Measurements from ENCODE around the gene GLIPR2.
"Not testable (repeated sequence)": the region's sequence is repeated elsewhere in the genome, so short reads cannot be mapped to it uniquely, and the experiment has no call there.

GLIPR2 gene

DNA sequence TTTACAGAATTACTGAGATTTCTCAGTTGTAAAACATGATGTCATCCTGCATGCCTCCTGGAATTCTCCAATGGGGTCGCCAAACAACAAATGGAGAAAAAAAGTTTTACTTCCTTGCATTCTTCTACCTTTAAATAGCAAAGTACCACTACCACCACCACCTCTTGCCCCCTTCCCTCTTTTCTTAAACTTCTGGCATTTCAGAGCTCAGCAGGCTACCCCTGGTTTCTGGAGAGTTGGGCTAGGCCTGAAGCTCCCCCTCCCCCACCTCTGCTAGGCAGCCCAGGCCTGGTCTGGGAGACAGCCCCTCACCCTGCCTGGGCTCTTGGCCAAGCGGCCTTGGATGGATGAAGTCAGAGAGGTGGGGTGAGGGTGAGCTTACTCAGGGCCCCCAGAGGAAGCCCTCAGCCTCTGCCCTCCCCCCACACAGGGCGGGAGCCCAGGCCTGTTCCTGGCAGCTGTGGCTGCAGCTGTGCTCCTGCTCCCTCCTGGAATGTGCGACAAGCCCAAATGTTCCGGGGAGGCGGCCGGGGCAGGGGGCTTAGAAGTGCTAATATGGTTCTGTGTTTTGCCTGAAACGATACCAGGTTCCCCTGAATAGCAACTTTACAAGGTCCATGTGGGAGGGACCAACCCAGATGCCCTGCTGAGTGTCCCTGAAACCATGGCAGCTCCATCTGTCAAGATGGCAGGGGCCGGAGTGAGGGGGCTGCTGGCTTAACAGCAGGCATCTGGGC, 26.7 kb downstream of the GLIPR2 start:
- in situ Hi-C loops (cut with HindIII; ENCODE audit: low sequenced_read_pairs): no loop called here

DNA sequence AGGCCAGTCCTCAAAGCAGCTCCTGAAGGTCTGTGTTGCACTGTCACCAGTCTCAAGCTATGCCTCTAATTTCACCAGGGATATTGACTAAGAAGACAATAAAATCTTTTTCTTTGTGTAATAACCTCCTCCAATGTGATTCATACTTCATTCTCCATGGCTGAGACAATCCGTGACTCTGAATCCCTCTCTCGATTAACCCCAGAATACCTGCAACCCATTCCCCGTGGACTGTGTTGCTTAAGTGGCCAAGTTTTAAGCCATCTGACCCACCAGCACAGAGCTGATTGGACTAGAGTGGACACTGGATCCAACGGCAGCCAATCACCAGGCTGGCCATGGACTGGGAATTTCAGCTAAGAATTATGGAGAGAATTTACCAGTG, 27.2 kb downstream of the GLIPR2 start:
- in situ Hi-C loops (cut with HindIII; ENCODE audit: low sequenced_read_pairs): no loop called here

DNA sequence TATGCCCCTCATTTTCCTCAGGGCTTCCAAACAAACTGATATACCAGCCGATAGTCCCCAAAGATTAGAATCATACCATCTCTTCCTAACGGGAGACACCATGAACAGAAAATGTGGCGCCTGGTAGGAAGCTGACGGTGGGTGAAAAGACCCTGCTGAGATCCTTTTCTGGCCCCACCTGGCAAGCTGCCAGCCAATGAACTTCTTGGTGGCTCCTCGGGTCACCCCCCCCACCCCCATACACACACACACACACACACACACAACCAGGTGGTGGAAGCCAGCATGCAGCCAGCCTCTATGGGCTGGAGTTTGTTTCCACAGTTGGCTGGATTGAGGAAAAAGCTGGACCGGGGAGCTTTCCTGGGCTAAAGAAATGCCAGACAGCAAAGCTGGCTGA, 27.8 kb downstream of the GLIPR2 start:
- in situ Hi-C loops (cut with HindIII; ENCODE audit: low sequenced_read_pairs): no loop called here

GRCh38 chr9:36164989-36165388, 28.5 kb downstream of the GLIPR2 start:
- in situ Hi-C loops (cut with HindIII; ENCODE audit: low sequenced_read_pairs): no loop called here

- in situ Hi-C loops (cut with HindIII; ENCODE audit: low sequenced_read_pairs): no loop called here
These were observed 29.3 kb downstream of the GLIPR2 start for GRCh38 chr9:36165826-36166167.

DNA sequence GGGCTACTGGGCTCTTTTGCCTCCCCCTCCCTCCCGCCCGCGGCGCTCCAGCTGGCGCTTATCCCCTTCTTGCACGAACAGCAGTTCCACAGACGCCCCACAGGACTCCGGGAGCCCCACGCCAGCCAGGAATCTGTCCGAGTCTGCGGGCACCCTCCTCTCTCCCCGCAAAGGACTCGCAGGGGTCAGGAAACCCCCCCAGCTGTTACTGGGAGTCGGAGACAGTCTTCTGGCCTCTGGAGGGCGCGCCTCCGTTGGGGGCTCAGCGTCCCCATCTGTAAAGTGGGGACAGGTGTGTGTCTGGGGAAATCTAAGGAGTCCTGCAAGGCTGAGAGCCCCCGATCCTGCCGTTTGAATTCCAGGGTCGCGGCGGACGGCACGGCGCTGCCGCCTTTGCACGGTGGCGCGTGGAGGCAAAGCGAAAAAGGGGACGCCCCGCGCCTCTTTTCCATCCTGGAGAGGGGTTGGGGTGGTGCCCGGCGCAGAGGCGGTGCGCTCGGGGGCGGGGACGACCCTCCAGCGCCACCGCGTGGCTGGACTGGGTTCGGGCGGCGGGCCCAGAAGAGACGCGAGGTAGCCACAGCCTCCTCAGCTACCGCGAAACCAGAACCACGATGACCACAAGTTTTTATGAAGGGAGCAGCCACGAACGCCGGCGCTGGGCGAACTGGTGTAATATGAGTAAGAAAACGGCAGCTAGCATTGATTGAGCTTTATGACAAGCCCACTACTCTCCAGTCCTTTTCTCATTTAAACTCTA, 29.8 kb downstream of the GLIPR2 start:
- in situ Hi-C loops (cut with HindIII; ENCODE audit: low sequenced_read_pairs): no loop called here

DNA sequence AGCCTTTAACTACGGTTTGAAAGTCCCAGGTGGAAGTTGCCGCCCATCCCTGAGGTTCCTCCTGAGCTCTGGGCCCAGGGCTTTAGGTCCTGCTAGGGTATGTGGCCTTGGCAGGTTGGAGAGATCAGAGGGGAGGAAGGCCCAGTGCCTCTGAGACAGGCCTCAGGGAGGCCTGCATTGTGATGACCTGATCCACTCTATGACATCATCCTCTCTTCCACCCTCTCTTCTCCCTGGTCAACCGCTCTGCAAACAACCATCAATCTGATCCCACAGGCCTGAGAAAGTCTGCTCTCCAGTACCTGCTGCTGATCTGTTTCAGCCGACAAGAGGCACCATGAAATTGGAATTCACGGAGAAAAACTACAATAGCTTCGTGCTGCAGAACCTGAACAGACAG, 32.6 kb downstream of the GLIPR2 start, which contains the start of gene CCIN:
Gene CCIN (plus strand): TSS at position 223 of the 400 bp plus-strand sequence. CDS start 115 bp downstream, at position 338.
- in situ Hi-C loops (cut with HindIII; ENCODE audit: low sequenced_read_pairs): no loop called here

GRCh38 chr9:36169708-36170107, 33.2 kb downstream of the GLIPR2 start:
- in situ Hi-C loops (cut with HindIII; ENCODE audit: low sequenced_read_pairs): no loop called here

DNA sequence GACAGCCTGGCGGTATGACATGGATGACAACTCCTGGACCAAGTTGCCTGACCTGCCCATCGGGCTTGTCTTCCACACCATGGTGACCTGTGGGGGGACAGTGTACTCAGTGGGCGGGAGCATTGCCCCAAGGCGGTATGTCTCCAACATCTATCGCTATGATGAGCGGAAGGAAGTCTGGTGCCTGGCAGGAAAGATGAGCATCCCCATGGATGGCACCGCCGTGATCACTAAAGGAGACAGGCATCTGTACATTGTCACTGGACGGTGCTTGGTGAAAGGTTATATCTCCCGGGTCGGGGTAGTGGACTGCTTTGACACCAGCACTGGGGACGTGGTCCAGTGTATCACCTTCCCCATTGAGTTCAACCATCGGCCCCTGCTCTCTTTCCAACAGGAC, 34.0 kb downstream of the GLIPR2 start:
- in situ Hi-C loops (cut with HindIII; ENCODE audit: low sequenced_read_pairs): no loop called here

DNA sequence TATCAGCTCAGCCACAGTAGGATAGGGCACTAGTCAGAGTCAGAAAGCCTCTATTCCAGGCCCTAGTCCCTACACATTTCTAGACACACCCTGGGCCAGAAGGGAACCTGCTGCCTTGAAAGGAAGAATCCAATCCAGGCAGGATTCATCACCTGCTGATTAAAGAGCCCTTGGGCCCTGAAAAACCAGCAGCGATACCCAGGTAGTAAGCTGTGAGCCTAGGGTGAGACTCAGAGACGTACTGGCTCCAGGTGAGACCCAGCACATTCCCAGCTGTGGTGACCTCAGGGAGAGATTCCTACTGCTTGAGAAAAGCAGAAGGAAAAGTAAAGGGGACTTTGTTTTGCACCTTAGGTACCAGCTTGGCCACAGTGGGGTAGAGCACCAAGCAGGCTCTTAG, 37.3 kb downstream of the GLIPR2 start:
- in situ Hi-C loops (cut with HindIII; ENCODE audit: low sequenced_read_pairs): no loop called here

DNA sequence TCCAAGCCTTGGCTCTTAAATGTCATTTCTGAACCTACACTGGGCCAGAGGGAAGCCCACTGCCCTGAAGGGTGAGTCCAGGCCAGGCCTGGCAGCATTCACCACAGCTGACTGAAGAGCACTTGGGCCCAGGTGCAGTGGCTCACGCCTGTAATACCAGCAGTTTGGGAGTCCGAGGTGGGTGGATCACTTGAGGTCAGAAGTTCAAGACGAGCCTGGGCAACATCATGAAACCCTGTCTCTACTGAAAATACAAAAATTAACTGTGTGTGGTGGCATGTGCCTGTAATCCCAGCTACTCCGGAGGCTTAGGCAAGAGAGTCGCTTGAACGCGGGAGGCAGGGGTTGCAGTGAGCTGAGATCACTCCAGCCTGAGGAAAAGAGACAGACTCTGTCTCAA, 37.7 kb downstream of the GLIPR2 start:
- in situ Hi-C loops (cut with HindIII; ENCODE audit: low sequenced_read_pairs): no loop called here

DNA sequence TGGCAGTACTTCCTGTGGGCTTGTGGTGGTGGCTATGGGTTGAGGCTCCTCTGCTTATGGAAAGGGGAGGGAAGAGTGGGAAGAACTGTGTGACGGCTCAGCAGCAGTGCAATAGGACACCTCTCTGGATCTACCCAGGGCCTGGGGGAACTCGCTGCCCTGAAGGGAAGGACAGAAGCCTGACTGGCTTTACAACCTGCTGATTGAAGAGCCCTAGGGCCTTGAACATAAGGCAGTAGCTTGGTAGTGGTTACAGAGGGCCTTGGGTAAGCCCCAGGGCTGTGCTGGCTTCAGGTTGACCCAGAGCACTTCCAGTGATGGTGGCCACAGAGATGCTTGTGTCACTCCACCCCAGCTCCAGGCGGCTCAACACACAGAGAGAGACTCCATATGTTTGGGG, 38.2 kb downstream of the GLIPR2 start:
- in situ Hi-C loops (cut with HindIII; ENCODE audit: low sequenced_read_pairs): no loop called here

DNA sequence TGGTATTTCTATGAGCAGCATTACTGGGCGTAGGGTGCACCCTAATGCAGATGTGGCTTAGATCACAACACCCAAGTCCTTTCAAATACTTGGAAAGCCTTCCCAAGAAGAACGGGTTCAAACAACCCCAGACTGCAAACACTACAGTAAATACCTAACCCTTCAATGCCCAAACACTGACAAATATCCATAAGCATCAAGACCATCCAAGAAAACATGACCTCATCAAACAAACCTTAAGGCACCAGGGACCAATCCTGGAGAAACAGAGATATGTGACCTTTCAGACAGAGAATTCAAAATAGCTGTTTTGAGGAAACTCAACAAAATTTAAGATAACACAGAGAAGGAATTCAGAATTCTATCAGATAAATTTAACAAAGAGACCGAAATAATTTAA, 38.7 kb downstream of the GLIPR2 start:
- in situ Hi-C loops (cut with HindIII; ENCODE audit: low sequenced_read_pairs): not testable (repeated sequence)

- in situ Hi-C loops (cut with HindIII; ENCODE audit: low sequenced_read_pairs): not testable (repeated sequence)
These were observed 40.0 kb downstream of the GLIPR2 start for GRCh38 chr9:36176496-36176895.

GRCh38 chr9:36177571-36177970, 41.0 kb downstream of the GLIPR2 start:
- in situ Hi-C loops (cut with HindIII; ENCODE audit: low sequenced_read_pairs): no loop called here

- in situ Hi-C loops (cut with HindIII; ENCODE audit: low sequenced_read_pairs): not testable (repeated sequence)
These were observed 43.7 kb downstream of the GLIPR2 start for GRCh38 chr9:36180243-36180642.

- in situ Hi-C loops (cut with HindIII; ENCODE audit: low sequenced_read_pairs): no loop called here
These were observed 50.9 kb downstream of the GLIPR2 start for GRCh38 chr9:36187414-36187813.

DNA sequence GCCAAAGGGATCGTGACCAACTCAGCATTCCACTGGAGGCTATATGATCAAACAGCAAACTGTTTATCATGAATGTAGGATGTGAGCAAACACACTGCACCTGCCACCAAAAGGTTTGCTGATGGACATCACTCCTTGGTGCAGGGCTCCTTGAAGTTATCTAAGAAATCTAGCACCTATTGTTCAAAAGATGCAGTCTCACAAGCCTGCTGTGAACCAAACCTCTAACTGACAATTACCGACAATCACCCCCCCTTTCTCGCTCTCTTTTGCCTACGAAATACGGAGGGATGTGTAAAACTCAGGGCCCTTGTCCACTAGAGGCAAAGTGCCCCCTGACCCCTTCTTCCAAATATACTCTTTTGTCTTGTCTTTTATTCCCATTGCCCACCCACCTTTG, 51.7 kb downstream of the GLIPR2 start:
- in situ Hi-C loops (cut with HindIII; ENCODE audit: low sequenced_read_pairs): no loop called here

GRCh38 chr9:36189976-36190375, 53.4 kb downstream of the GLIPR2 start:
- in situ Hi-C loops (cut with HindIII; ENCODE audit: low sequenced_read_pairs): no loop called here

- in situ Hi-C loops (cut with HindIII; ENCODE audit: low sequenced_read_pairs): no loop called here
These were observed 54.1 kb downstream of the GLIPR2 start, which contains the start of gene CLTA for GRCh38 chr9:36190388-36191289. Gene CLTA, plus strand, starts transcription at chr9:36190921. Its CDS starts 136 bp downstream, at chr9:36191057.

DNA sequence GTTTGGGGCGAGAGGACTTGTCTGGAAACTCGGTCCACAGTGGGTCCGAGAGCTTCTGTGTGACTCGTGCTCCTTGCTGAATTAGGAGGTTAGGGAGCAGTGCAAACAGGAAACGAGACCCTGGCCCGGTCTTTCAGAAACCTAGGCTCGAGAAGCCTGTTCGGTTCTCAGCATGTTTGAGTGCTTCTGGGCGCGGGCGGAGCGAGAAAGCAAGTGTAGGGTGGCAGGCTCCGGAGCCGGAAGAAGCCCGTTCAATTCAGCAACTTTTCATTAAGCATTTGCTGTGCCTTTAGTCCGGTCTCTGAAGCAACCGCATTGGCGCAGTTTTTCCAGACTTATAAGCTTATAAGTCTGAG, 54.7 kb downstream of the GLIPR2 start:
- in situ Hi-C loops (cut with HindIII; ENCODE audit: low sequenced_read_pairs): no loop called here
